Cortex of kidney (tissue), 1 donor: ENCODE measurements around the gene ITGB4.

ENCODE experiments used
- DNase-seq: peaks from one replicate; lab custom pipeline; 2025; lab: John Stamatoyannopoulos, UW

ITGB4 gene

DNA sequence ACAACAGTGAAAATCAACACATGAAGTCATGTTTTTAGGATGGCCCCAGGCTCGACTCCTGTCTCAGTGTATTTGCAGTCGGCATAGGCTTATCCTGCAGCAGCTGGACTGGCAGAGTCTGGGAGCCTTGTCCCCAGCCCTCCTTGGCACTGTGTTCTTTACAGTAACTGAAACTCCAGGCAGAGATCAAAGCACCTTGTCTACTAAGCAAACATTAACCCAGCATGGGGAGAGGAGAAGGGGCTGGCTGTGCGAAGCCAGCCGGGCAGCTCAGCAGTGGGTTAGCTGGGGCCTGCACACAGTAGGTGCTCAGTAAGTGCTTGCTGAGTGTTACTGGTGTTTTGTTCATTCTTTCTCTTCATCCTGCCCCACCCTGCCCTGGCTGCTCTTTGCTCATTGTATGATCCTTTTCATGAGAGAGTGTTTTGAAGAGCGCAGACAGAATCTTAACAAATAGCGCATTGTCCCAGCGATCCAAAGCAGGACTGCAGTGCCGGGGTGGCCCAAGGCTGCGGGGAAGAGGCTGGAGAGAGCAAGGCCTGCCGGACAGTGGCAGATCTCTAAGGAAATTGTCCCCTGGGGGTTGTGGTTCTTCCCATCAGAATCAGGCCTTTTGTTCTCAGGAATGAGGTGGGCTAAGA, 23.5 kb upstream of the ITGB4 start:
- DNase-seq: no peak

- no peak for DNase-seq
Observed at GRCh38 chr17:75698659-75699058, 22.6 kb upstream of the ITGB4 start.

- DNase-seq: no peak
Observed at GRCh38 chr17:75701288-75701687, 20.0 kb upstream of the ITGB4 start.

GRCh38 chr17:75703191-75703590, 18.1 kb upstream of the ITGB4 start:
- no peak for DNase-seq

GRCh38 chr17:75703591-75703990, 17.7 kb upstream of the ITGB4 start:
- no peak for DNase-seq

DNA sequence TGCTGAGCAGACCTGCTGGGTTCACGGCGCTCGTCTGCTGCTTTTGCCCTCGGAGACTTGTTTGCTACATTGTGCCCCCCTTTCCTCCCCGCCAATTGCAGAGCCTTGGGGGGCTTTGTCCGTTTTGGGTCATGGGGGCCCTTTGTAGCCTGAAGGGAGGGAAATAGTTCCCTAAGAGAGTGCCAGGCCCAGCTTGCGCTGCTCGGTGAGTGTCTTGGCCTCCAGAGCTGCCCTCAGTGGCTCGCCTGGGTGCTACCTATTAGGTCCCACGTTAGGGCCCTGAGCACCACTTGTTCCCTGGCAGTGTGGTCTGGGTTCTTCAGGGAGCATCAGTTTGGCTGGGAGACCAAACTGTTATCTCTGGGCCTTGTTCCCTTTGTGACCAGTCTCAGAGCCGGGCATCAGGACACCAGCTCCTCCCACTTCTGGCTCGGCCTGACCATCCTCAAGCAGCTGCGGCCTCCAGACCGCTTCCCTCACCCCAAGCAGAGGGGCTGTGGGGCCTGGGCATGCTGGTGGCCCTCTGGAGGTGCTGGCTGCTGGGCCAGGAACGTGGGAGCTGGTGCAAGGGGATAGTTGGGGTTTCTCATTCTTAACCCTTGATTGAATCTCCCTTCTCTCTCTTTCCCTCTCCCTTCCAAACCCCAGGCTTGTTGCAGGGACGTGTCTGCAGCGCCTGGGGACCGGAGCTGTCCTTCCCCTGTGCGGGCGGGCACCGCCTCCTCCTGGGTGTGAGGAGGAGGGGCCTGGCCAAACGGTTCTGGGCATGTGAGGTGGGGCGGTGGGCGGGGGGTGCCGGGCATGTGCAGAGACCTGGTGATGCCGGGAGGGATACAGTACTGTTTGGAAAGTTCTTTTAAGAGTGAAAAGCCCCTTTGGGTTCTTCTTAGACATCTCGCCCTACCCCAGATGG, 16.0 kb upstream of the ITGB4 start:
- no peak for DNase-seq

DNA sequence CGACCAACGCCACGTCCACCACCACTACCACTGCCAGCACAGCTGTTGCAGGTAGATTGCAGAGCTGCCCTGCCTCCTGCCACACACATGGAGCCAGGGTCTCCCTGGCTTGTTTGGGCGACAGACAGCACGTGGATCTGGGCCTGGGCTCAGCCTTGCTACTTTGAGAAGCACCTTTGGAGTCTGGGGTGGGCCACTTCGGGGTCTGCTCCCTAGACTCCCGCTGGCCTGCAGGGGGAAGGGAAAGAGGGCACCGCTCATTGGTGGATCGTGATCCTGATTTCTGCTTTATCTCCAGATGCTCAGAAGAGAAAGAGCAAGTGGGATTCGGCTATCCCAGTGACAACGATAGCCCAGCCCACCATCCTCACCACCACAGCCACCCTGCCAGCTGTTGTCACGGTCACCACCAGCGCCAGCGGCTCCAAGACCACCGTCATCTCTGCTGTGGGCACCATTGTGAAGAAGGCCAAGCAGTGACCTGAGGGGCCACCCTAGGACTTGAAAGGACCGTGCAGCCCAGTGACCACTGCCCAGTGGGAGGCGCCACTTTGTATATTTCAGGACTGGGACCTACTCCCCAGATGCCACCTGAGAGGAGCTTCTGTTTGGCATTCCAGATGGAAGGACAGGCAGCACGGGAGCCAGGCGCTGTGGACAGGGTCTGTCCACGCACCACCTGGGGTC, 15.1 kb upstream of the ITGB4 start:
- DNase-seq: no peak

GRCh38 chr17:75707079-75707571, 14.1 kb upstream of the ITGB4 start:
- no peak for DNase-seq

DNA sequence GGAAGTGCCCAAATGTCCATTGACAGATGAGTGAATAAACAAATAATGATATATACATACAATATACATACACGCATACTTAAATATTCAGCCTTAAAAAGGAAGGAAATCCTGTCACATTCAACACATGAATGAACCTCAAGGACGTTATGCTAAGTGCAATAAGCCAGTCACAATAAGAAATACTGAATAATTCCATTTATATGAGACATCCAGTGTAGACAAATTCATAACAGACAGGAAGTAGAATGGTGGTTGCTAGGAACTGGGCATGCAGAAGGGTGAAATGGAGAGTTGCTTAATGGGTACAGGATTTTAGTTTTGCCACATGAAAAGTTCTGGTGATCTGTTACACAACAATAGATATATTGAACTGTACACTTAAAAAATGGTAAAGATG, 8.8 kb upstream of the ITGB4 start:
- no peak for DNase-seq

GRCh38 chr17:75719732-75720131, 1.5 kb upstream of the ITGB4 start:
- DNase-seq: no peak

DNA sequence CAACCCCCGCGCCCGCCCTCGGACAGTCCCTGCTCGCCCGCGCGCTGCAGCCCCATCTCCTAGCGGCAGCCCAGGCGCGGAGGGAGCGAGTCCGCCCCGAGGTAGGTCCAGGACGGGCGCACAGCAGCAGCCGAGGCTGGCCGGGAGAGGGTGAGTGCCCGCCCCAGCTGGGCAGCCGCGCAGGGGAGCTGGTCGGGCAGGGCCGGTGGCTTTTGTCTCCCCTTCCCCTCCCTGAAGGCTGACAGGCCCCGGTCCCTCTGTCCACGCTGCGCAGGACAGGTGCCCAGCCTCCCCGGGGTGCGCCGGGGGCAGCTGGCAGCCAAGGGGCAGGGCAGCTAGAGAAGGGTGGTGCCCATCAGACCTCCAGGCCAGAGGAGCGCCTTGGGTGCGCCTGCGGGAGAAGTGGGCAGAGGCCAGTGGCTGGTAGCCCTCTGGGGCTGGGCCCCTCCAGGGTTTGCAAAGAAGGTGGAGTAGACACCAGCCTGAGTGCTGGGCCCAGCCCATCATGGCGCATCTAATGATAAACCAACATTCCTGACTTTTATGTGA, 278 bp downstream of the ITGB4 start:
- DNase-seq: no peak

GRCh38 chr17:75722076-75722475, 817 bp downstream of the ITGB4 start:
- DNase-seq: no peak

DNA sequence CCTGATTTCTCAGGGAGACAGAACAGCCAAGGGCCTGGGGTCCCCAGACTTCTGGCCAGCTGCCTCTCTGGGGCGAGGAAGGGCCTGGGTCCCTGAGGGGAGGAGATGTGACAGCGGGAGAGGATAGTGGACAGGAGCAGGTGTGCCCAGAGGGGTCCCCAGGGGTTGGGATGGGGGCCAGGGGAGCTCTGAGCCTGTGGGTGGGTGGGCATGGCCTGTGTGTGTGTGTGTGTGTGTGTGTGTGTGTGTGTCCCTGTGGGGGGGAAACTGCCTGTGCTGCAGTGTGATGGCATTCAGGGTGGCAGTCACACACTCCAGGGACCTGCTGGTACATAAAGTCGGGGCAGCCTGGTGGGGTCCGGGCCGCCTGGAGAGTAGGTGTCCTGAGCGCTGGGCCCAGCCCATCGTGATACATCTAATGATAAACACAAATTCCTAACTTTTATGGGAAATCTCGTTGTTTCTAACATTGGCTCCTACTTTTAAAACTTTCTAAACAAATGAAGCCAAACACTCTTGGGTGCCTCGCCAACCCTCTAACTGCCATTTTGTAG, 1.4 kb downstream of the ITGB4 start:
- DNase-seq: no peak

- DNase-seq: no peak
Observed at GRCh38 chr17:75723171-75723930, 2.1 kb downstream of the ITGB4 start.

- DNase-seq: no peak
Observed at GRCh38 chr17:75724016-75725003, 3.1 kb downstream of the ITGB4 start.

- no peak for DNase-seq
Observed at GRCh38 chr17:75725504-75725903, 4.2 kb downstream of the ITGB4 start.

DNA sequence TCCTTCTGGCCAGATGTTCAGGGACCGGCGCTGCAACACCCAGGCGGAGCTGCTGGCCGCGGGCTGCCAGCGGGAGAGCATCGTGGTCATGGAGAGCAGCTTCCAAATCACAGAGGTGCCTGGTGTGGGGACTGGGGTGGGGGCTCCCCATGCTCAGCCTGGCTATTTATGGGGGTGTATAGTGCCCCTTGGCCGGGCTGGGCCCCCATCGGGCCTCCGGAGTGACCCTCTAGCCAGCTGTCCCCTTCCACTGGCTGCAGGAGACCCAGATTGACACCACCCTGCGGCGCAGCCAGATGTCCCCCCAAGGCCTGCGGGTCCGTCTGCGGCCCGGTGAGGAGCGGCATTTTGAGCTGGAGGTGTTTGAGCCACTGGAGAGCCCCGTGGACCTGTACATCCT, 6.1 kb downstream of the ITGB4 start:
- DNase-seq: no peak

DNA sequence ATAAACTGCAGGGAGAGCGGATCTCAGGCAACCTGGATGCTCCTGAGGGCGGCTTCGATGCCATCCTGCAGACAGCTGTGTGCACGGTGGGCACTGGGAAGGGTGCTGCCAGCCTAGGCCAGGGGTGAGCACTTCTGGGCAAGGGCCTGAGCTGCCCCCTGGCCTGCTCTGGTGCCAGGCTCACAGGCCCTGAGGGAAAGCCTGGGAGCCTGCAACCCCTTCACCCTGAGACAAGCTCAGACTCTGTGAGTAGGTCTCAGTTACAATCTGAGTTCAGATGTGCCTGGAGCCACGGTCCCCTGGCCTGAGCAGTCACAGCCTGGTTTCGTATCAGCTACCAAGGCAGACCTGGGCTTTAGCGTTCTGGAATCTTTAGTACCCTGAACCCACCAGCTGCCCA, 8.1 kb downstream of the ITGB4 start:
- DNase-seq: no peak

DNA sequence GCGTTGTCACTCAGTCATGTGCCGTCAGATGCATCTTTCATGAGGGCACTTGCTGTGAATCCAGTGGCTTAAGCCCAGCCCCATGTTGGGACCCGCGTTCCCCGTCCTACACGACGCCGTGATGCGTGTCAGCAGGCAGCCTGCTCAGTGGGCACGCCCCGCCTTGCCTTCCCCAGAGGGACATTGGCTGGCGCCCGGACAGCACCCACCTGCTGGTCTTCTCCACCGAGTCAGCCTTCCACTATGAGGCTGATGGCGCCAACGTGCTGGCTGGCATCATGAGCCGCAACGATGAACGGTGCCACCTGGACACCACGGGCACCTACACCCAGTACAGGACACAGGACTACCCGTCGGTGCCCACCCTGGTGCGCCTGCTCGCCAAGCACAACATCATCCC, 8.8 kb downstream of the ITGB4 start:
- no peak for DNase-seq

DNA sequence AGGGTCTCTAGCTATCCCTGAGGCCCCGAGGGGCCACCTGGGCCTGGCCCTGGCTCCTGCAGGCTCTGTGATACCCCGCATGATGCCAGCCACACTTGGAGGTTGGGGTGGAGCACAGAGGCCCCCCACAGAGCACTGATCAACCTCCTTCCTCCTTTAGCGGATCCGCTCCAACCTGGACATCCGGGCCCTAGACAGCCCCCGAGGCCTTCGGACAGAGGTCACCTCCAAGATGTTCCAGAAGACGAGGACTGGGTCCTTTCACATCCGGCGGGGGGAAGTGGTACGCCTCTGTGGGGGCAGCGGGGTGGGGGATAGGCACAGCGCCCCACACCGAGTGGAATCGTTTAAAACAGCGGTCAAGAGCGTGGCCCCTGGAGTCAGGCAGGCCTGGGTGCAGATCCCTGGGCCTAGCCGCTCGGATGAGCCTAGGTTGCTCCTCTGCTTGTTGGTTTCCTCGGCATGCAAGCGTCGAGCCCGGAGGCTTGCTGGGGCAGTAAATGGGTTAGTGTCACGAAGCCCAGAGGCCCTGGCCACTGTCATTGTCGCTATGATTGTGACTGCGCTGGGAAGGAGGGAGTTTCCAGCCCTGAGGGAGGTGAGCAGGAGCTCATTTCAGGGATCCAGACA, 9.9 kb downstream of the ITGB4 start:
- no peak for DNase-seq
